HG02970 (cell line): Measurements from ENCODE around the gene TWF1.
"Not testable (repeated sequence)": the region's sequence is repeated elsewhere in the genome, so short reads cannot be mapped to it uniquely, and the experiment has no call there.

Source experiments
- ATAC-seq: cut with Tn5 transposase; IDR thresholded peaks from one replicate; pipeline ENCODE4 v1.9.1; 2021; ENCODE audit warnings: mild to moderate bottlenecking, moderate library complexity, moderate number of reproducible peaks; ENCODE audit not compliant: unreplicated experiment, low FRiP score

The TWF1 gene

GRCh38 chr12:43805860-43806736 is at the start of gene TWF1:
Gene TWF1 (minus strand): TSS chr12:43806317. CDS start chr12:43806245, 72 bp downstream.
- peak; percentile 98 for ATAC-seq

GRCh38 chr12:43852744-43853143 is 46.6 kb upstream of the TWF1 start:
- no peak for ATAC-seq

GRCh38 chr12:43848786-43849185 is 42.7 kb upstream of the TWF1 start:
- ATAC-seq, result no peak

GRCh38 chr12:43848226-43848507 is 42.0 kb upstream of the TWF1 start:
- ATAC-seq, result no peak

GRCh38 chr12:43847425-43848225 is 41.5 kb upstream of the TWF1 start:
- not testable (repeated sequence) for ATAC-seq

- no peak for ATAC-seq
Measured at GRCh38 chr12:43842259-43842658, 36.1 kb upstream of the TWF1 start.

- no peak for ATAC-seq
Measured at GRCh38 chr12:43841253-43841652, 35.1 kb upstream of the TWF1 start.

GRCh38 chr12:43840338-43840737 is 34.2 kb upstream of the TWF1 start:
- no peak for ATAC-seq

GRCh38 chr12:43836475-43836989 is 30.4 kb upstream of the TWF1 start:
- ATAC-seq, result no peak

- ATAC-seq, result peak; percentile 89
Measured at GRCh38 chr12:43835656-43836474, 29.7 kb upstream of the TWF1 start, which contains the start of gene TMEM117. Gene TMEM117 (plus strand): TSS chr12:43836081.

GRCh38 chr12:43835264-43835655 is 29.1 kb upstream of the TWF1 start:
- no peak for ATAC-seq

GRCh38 chr12:43832463-43833168 is 26.5 kb upstream of the TWF1 start:
- ATAC-seq, result no peak

- no peak for ATAC-seq
Measured at GRCh38 chr12:43827093-43827492, 21.0 kb upstream of the TWF1 start.

- ATAC-seq, result no peak
Measured at GRCh38 chr12:43826681-43827080, 20.6 kb upstream of the TWF1 start.

- ATAC-seq, result no peak
Measured at GRCh38 chr12:43824207-43824775, 18.2 kb upstream of the TWF1 start.

GRCh38 chr12:43816168-43816567 is 10.1 kb upstream of the TWF1 start:
- no peak for ATAC-seq

GRCh38 chr12:43815416-43815815 is 9.3 kb upstream of the TWF1 start:
- ATAC-seq, result no peak

GRCh38 chr12:43812926-43813325 is 6.8 kb upstream of the TWF1 start:
- no peak for ATAC-seq

GRCh38 chr12:43812057-43812456 is 5.9 kb upstream of the TWF1 start:
- ATAC-seq, result no peak

GRCh38 chr12:43807386-43807785 is 1.3 kb upstream of the TWF1 start:
- no peak for ATAC-seq
